HepG2 (cell line): ENCODE measurements around the gene SPOCD1.

ENCODE experiments used
- BHLHE40 ChIP-seq: IDR thresholded peaks from 2 replicates; pipeline ENCODE4 v1.6.1; 2011; ENCODE audit warnings: low read length, improper control_type of control experiment
- FOXM1 ChIP-seq: sonication (generic); formaldehyde crosslinking; IDR thresholded peaks from 2 replicates; pipeline ENCODE4 v1.5.0; 2020; ENCODE audit warnings: missing genetic modification reagents
- HNRNPH1 ChIP-seq: fragments of 200-400 bp; formaldehyde crosslinking; optimal IDR thresholded peaks from 2 replicates; pipeline ENCODE3; 2017; ENCODE audit warnings: mild to moderate bottlenecking, low read depth, low read length
- MTERF4 ChIP-seq: sonication (generic); formaldehyde crosslinking; IDR thresholded peaks from 2 replicates; pipeline ENCODE4 v1.8.0; 2023; ENCODE audit warnings: mild to moderate bottlenecking, missing genetic modification reagents
- MXI1 ChIP-seq: IDR thresholded peaks from 3 replicates; pipeline ENCODE4 v1.6.1; 2012; ENCODE audit warnings: low read depth, low read length, inconsistent platforms, borderline replicate concordance
- PHB2 ChIP-seq: fragments of 450-650 bp; IDR thresholded peaks from 2 replicates; pipeline ENCODE4 v1.6.1; 2018; ENCODE audit not compliant: partially characterized antibody
- SIN3A ChIP-seq: IDR thresholded peaks from 2 replicates; pipeline ENCODE4 v1.6.1; 2011; ENCODE audit warnings: low read depth, mild to moderate bottlenecking, control low read depth, low read length, borderline replicate concordance
- U2AF1 ChIP-seq: fragments of 200-400 bp; formaldehyde crosslinking; optimal IDR thresholded peaks from 2 replicates; pipeline ENCODE3; 2017; ENCODE audit warnings: mild to moderate bottlenecking, low read depth, low read length
- XRCC5 ChIP-seq: fragments of 200-400 bp; formaldehyde crosslinking; optimal IDR thresholded peaks from 2 replicates; pipeline ENCODE3; 2017; ENCODE audit warnings: mild to moderate bottlenecking, low read length
- ZMAT5 ChIP-seq: sonication (generic); formaldehyde crosslinking; IDR thresholded peaks from 2 replicates; pipeline ENCODE4 v1.5.0; 2020; ENCODE audit warnings: mild to moderate bottlenecking, low read depth, missing genetic modification reagents, borderline replicate concordance
- TF ChIP-seq, protein P1 (sequence below): sonication (generic); formaldehyde crosslinking; IDR thresholded peaks from 2 replicates; pipeline ENCODE4 v1.4.0; 2020; ENCODE audit warnings: low read depth, mild to moderate bottlenecking, missing genetic modification reagents
- TF ChIP-seq, protein P2 (sequence below): sonication (generic); formaldehyde crosslinking; IDR thresholded peaks from 2 replicates; pipeline ENCODE4 v1.5.0; 2020; ENCODE audit warnings: mild to moderate bottlenecking, missing genetic modification reagents, moderate library complexity
- TF ChIP-seq, protein P3 (sequence below), 2 experiments: IDR thresholded peaks; 2 replicates each; pipeline ENCODE4 v1.6.1; 2011 to 2012; ENCODE audit warnings: low read length in 2 of 2, borderline replicate concordance in 1 of 2, low read depth in 1 of 2, mild to moderate bottlenecking in 1 of 2, moderate library complexity in 1 of 2

GRCh38 chr1:31782421-31783410, 33.1 kb downstream of the SPOCD1 start:
- TF ChIP-seq MXI1 (no peak), PHB2 (no peak), U2AF1 (no peak), XRCC5 (no peak), SIN3A (no peak), ZMAT5 (no peak), FOXM1 (no peak), BHLHE40 (no peak), MTERF4 (CRISPR knock-in tag) (no peak), HNRNPH1 (no peak)
- TF ChIP-seq, protein P1, sequence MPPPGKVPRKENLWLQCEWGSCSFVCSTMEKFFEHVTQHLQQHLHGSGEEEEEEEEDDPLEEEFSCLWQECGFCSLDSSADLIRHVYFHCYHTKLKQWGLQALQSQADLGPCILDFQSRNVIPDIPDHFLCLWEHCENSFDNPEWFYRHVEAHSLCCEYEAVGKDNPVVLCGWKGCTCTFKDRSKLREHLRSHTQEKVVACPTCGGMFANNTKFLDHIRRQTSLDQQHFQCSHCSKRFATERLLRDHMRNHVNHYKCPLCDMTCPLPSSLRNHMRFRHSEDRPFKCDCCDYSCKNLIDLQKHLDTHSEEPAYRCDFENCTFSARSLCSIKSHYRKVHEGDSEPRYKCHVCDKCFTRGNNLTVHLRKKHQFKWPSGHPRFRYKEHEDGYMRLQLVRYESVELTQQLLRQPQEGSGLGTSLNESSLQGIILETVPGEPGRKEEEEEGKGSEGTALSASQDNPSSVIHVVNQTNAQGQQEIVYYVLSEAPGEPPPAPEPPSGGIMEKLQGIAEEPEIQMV (CRISPR knock-in tag) = no peak
- TF ChIP-seq, protein P2, sequence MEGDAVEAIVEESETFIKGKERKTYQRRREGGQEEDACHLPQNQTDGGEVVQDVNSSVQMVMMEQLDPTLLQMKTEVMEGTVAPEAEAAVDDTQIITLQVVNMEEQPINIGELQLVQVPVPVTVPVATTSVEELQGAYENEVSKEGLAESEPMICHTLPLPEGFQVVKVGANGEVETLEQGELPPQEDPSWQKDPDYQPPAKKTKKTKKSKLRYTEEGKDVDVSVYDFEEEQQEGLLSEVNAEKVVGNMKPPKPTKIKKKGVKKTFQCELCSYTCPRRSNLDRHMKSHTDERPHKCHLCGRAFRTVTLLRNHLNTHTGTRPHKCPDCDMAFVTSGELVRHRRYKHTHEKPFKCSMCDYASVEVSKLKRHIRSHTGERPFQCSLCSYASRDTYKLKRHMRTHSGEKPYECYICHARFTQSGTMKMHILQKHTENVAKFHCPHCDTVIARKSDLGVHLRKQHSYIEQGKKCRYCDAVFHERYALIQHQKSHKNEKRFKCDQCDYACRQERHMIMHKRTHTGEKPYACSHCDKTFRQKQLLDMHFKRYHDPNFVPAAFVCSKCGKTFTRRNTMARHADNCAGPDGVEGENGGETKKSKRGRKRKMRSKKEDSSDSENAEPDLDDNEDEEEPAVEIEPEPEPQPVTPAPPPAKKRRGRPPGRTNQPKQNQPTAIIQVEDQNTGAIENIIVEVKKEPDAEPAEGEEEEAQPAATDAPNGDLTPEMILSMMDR (CRISPR knock-in tag) = no peak
- TF ChIP-seq, protein P3, sequence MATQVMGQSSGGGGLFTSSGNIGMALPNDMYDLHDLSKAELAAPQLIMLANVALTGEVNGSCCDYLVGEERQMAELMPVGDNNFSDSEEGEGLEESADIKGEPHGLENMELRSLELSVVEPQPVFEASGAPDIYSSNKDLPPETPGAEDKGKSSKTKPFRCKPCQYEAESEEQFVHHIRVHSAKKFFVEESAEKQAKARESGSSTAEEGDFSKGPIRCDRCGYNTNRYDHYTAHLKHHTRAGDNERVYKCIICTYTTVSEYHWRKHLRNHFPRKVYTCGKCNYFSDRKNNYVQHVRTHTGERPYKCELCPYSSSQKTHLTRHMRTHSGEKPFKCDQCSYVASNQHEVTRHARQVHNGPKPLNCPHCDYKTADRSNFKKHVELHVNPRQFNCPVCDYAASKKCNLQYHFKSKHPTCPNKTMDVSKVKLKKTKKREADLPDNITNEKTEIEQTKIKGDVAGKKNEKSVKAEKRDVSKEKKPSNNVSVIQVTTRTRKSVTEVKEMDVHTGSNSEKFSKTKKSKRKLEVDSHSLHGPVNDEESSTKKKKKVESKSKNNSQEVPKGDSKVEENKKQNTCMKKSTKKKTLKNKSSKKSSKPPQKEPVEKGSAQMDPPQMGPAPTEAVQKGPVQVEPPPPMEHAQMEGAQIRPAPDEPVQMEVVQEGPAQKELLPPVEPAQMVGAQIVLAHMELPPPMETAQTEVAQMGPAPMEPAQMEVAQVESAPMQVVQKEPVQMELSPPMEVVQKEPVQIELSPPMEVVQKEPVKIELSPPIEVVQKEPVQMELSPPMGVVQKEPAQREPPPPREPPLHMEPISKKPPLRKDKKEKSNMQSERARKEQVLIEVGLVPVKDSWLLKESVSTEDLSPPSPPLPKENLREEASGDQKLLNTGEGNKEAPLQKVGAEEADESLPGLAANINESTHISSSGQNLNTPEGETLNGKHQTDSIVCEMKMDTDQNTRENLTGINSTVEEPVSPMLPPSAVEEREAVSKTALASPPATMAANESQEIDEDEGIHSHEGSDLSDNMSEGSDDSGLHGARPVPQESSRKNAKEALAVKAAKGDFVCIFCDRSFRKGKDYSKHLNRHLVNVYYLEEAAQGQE (IDR thresholded peaks at IDR 0.05; ENCODE audit: borderline replicate concordance in 1 of 2, low read depth in 1 of 2, low read length in 2 of 2) = no peak
